Activated T-cell treated with anti-CD3 and anti-CD28 coated beads for 24 hours (primary cell): Measurements from ENCODE around the gene MVB12B.

Source experiments
- DNase-seq: peaks from one replicate; pipeline ENCODE4 v3.0.0-alpha.2; 2020; ENCODE audit warnings: low read depth

MVB12B gene

DNA sequence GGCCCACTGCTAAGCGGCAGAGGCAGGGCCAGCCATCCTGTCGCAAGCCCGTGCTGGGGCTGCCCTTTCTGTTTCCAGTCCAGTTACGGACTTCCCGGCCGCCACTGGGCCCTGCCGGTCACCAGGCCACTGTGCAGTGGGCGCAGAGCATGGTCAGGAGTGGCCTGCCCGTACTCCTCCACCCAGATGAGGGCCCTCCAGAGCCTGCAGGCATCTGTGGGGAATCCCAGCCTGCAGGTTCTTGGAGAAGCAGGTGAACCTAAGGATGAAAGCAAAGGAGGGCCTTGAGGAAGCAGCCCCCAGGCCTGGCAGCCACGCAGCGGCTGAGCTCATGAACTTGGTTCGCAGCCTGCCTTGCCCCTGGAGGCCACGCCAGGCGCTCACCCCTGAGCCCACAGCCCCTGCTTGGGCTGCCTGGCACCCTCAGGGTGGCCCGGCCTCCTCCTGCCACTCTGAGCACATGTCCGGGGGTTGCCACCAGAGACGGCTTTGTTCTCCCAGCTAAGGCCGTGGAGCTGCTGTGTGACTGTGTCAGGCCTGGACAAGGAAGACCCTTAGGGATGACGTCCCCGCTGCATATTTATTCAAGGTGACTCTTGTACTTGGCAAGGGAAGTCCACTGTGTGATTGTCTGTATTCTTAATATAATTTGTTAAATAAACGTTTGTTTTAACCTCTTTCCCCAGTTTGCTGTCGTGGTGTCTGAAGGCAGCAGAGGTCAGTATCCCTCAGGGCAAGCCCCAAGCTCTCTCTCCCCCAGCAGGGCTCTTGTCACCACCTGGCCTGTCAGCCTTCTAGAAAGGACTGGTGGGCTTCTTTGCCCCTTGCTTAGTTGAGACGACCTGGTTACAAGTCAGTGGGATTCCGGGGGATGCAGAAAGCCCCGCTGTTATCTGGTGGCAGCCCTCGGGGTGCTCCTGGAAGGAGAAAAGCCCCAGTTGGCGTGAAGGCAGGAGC, 180.0 kb downstream of the MVB12B start:
- no peak for DNase-seq

DNA sequence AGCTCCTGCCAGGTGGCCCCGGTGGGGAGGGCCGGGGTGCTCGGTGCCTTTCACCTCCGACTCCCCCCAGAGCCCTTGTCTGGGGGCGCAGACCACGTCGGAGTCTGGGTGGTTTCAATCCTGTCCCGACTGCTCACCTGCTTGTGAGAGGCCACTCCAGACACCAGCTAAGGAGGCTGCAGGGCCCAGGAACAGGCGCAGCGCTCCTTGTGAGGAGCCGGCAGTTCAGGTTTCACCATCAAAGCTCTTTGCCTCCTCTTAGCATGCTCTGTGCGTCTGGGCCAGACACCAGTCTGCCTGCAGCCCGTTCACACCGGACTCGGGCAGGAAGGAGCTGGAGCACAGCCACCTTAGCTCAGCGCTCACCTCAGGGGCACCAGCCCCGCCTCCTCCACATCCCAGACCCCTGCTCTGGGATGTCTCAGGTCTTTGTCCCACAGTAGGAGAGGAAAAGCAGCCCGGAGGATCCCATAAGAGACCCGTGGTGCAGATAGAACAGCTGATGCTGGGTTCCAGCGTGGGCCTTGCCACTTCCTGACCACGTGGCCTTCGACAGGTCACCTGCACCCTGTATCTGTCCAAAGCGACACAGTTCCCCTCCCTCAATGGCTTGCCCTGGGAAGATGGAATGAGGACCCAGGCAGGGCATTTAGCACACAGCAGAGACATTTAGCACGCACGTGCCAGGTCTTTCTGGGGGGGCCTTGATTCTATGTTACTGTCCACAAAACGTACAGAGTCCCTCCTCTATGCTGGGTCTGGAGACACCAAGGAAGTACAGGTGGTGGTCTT, 180.9 kb downstream of the MVB12B start:
- no peak for DNase-seq

GRCh38 chr9:126508171-126508591, 181.6 kb downstream of the MVB12B start:
- DNase-seq = no peak

DNA sequence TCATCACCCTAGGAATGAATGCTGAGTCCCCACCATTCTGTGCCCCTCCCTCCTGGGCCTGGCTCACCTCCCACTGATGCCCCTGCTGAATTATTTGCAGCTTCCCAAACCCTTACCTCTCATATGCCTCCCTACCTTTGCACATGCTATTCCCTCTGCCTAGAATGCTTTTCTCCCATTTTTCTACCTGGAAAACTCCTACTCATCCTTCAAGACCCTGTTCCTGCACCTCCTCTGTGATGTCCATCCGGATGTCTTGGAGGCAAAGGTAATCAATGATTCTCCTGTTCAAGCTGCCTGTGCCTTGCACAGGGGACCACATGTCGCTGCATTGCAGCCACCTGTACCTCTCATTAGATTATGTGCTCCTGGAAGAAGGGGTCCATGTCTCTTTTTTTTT, 182.3 kb downstream of the MVB12B start:
- DNase-seq = no peak

DNA sequence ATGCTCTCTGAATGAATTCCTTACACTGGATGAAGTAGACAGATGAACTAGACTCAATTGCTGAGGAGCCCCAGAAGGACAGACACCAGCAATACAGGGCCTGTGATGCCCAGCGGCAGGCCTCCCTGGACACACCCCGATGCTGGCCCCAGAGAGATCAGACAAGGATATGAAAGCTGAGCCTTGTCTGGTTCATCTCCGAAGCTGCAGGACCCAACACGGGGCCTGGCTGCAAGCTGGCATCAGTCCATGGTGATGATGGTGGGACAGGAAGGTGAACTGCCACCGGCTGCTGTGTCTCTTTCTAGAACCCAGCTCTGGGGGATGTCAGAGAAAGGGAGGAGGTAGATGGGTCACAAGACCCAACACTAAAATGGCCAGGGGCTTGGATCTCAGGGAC, 183.1 kb downstream of the MVB12B start:
- DNase-seq = no peak

- DNase-seq = no peak
These were observed 183.9 kb downstream of the MVB12B start for GRCh38 chr9:126510564-126510963.

DNA sequence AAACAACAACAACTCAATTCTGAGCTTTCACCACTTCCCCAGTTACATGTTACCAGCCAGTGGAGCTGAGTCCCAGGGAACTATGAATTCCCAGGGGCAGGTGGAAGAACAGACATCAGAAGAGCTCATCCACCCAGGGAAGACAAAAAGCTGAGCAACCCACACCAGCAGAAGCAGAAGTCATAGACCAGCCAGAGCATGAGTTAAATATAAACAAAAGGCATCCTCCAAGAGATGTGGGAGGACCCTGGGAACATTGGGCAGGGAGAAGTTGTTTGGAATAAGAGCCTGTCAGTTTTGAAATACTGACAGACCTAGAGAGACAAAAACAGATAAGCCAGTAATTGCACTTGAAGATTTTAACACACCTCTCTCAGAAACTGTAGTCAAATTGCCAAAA, 184.8 kb downstream of the MVB12B start:
- DNase-seq = no peak

DNA sequence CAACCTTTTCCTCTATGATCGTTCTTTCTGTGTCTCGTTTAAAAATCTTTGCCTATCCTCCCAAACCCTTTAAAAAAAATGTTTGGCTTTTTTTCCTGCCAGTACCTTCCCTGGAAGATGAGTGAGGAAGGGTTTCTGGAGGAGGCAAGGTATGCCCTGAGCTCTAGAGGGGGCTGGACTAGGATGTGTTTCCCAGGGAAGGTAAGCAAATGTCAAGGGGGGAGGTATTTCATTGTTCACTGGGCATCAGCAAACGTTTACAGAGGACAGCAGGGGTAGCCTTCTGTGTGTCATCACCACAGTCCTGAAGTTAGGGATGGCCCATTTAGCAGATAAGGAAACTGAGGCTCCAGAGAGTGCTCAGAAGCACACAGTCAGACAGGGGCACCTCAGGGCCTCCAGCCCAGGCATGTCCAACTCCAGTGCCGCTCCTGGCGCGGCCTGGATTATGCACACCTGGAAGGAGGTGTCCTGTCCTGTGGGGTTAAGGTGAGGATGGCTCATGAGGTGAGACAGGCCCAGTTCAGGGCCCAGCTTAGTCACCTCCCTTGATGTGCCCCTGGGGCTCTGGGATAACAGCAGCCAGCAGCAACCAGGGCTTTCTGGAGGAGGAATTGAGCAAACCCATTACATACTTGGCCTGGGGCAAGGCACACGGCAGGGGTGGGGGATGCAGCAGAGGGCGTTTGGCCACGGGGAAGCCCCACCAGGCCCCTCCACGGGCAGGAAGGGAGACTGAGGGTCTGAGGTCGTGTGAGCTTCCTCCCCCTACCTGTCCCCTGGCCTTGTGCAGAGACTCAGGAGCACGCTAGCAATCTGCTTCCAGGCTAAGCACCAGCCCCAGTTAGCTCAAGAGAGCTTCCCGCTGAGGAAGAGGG, 186.8 kb downstream of the MVB12B start:
- no peak for DNase-seq

DNA sequence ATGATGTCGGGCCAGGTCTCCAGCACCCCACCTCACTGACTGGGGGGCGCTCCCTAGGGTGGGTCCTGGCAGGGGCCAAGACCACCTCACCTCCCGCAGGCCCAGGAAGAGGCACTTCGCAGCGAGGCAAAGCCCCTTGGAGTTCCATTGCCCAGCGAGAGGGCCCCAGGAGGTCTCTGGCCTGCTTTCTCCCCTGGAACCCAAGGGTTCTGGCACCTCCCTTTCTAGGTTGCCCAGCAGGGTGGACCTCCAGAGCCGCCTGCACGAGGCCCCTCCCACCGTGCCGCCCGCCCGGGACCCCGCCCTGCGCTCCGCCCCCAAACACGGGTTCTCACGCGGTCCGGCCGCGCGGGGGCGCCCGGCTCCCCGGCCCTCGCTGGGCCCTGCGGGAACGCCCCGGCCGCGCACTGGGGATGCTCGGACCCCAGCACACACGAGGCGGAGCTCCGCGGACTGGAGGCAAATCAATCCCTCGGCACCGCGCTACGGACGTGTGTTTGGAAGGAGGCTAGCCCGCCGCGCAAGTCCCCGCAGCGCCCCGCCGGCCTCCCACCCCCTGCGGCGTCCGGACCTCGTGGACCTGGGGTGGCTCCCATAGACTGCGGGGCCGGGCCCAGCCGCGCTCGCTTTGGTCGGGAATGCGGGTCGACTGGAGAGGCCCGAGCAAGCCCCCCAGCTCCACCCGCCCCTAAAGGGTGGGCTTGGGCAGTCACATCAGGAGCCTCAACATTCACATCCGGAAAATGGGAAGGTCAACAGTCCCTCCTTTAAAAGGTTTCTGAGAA, 187.6 kb downstream of the MVB12B start:
- DNase-seq = peak; percentile 51

DNA sequence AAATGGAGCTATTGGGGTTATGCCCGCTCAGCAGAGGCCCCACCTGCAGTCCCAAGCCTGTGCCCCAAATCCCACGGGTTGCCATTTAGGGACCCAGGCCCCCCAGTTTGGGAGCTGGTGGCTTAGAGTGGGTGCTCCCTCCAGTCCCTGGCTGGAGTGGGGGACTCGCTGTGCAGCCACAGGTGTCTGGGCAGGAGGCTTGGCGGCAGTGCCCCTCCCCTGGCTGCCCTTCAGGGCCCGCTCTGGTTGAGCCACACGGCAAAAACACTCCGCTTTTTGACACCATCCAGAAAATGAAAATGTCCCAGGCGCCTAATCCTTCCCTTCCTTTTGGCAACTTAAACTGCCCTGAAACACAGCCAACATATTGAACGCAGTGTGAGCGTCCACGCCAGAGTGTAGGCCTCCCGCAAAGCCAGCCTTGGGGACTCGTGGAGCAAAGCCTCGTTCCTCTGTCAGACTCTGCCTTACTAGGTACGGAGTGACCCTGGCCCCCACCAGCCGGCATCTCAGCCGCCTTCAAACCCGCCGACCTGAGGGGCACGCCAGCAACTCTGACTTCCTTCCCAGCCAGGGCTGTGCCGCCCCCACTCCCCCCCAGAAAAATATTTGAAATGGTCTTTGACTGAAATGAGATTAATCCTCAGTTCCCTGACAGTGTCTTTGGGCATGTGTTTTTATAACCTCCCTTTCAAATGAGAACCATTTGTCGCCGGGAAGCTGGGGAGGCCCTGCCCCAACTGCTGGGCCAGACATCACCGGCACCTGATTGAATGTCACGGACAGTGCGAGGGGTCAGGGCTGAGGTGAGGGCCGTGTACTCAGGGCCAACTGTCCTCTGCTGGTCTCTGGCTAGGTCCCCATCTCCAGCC, 188.6 kb downstream of the MVB12B start:
- DNase-seq = no peak

- no peak for DNase-seq
These were observed 189.4 kb downstream of the MVB12B start for GRCh38 chr9:126515873-126516505.

GRCh38 chr9:126516561-126516935, 189.9 kb downstream of the MVB12B start:
- DNase-seq = no peak

DNA sequence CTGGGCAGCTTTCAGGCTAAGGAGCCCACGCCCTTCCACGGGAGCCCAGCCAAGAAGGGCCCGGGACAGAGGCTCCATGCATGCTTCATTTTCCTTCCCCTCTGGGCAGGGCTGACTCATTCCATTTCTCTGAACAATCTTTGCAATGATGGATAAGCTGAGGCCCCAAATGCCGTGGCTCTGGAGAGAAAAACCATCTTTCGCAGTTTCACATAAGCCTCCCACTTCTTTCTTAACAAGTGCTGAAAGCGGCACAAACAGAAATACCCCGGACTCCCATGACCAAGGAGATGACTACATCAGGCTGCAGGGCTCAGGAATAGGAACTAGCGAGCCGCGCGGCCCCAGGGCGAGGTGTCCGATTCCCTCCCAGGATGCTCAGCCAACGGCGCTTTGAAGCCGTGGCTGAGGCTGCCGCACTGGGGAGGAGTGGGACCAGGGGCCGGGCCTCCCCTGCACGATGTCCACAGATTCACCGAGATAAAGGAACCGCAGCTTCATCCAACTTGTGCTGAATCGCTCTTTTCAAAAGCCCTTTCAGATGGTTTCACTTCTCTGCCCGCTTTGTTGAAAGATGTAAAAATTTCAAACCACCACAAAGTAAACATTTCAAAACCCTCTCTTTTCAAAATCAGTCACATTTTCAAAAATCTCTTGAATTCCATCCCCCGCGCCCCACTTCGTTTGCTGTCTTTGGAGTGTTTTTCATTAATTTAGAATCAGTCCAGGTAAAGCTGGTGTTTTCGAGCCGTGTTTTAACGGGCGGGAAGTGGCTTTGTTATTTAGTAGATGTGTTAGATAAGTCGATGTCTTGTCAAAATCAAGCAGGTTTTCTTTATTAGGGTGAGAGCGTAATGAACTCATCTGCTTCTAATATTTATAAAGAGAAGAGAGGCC, 190.6 kb downstream of the MVB12B start:
- peak; percentile 20 for DNase-seq

DNA sequence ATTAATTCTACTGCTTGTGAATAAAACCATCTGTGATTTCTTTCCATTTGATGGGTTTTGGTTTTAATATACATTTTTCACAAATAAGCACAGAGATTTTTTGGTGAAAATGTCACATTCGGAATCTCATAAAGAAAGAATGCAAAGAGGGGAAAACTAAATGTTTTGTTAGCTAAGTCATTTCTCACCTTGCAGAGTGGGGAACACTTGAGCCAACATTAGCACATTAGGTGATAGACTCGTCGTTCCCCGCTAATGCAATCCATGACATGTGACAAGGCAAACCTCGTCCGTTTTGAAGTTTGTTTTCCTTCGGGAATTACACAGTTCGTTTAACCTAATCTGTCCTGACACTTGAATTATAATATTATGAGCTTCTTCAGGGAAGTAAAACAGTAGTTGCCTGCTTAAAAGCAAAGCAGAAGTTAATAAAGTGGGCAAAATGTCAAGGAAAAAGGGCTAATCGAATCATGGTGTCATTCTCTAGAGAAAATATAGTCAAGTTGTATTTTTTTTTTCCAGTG, 191.3 kb downstream of the MVB12B start:
- no peak for DNase-seq

GRCh38 chr9:126518763-126519162, 192.1 kb downstream of the MVB12B start:
- no peak for DNase-seq

GRCh38 chr9:126519660-126520420, 193.2 kb downstream of the MVB12B start:
- no peak for DNase-seq

DNA sequence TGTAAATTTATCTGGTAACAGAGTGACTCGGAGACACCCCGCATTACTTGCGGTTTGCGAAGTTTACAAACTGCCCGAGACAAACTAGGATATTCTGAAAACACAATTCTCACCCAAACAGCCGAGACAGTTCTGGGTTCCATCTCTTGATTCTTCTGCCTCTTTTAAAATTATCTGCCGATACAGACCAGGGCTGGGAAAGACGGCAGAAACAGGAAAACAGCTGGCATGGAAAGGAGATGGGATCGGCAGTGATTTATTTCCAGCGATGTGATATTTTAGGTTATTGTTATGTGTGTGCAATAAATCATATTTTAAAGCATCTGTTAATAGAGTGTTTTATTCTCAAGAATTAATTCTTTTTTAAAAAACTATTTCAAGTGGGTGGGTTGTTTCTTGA, 193.8 kb downstream of the MVB12B start:
- no peak for DNase-seq

DNA sequence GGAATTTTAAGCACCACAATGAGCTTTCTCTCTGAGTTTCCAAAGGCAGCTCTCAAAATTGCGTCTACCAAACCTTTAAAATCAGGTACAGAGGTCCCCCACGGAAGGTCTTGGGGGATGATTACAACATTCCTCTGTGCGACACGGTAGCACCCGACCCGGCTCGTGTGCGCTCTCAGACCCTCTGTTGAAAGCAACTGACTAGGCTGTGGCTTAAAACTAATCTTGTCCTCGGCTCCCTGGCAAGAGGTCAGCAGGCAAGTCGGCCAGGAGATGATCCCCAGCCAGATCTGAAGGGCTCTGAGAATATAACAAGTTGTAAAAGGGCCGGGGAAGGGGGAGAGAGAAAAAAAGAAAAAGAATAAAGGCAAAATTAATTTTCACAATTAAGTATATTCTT, 194.5 kb downstream of the MVB12B start:
- DNase-seq = no peak
